ENCODE results near the gene DOCK7. TPM values are rescaled to one million over a fixed set of nuclear protein-coding genes. Genes with fewer than 3 reads are reported as not detected.
A peak's percentile ranks its signal among the peaks of the same experiment; 100 is the strongest.

Gene DOCK7
- total and polyA plus RNA-seq, 2 of the 13 experiments (the other 11 are each of a cell fraction or from before 2014, with no cell fraction given) = 45.7 to 67.2 TPM

DNA sequence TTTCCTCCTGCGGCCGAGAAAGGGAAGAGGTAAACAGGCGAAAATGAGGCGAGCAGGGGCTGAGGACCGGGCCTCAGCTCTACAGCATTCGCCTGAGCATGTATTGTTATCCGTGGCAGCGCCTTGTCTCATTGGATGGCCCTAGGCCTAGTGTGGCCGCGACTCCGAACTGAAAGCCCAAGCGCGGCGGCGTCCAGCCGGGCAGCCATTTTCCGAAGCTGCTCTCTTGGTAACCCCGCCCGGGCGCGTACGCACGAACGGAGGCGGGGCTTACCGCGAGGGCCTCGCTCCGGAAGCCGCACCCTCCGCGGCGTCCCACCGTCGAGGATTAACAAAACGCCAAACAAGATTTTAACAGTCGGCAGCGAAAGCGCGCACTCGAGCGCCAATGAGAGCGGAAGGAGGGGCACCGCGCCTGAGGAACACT lies 252.1 kb downstream of the DOCK7 start (continued):
- TF ChIP-seq, protein P1, sequence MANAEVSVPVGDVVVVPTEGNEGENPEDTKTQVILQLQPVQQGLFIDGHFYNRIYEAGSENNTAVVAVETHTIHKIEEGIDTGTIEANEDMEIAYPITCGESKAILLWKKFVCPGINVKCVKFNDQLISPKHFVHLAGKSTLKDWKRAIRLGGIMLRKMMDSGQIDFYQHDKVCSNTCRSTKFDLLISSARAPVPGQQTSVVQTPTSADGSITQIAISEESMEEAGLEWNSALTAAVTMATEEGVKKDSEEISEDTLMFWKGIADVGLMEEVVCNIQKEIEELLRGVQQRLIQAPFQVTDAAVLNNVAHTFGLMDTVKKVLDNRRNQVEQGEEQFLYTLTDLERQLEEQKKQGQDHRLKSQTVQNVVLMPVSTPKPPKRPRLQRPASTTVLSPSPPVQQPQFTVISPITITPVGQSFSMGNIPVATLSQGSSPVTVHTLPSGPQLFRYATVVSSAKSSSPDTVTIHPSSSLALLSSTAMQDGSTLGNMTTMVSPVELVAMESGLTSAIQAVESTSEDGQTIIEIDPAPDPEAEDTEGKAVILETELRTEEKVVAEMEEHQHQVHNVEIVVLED (CRISPR knock-in tag; IDR thresholded peaks at IDR 0.05; ENCODE audit: borderline replicate concordance) = peak; percentile 85
- TF ChIP-seq HOXA3 (CRISPR knock-in tag; IDR thresholded peaks at IDR 0.05) = peak; percentile 78
- no peak for TF ChIP-seq SAFB2 (CRISPR knock-in tag; IDR thresholded peaks at IDR 0.05; ENCODE audit: borderline replicate concordance, low read depth)
- no peak for TF ChIP-seq ZNF30 (CRISPR knock-in tag; IDR thresholded peaks at IDR 0.05)
- no peak for TF ChIP-seq HIVEP1 (CRISPR knock-in tag; IDR thresholded peaks at IDR 0.05)
- peak; percentile 73 for TF ChIP-seq ZNF331 (CRISPR knock-in tag; IDR thresholded peaks at IDR 0.05)
- TF ChIP-seq SIN3A (IDR thresholded peaks at IDR 0.05; ENCODE audit: borderline replicate concordance, low read depth, low read length) = no peak
- TF ChIP-seq ZNF24 (IDR thresholded peaks at IDR 0.05) = no peak
- 0 out of 2 replicates have a peak, but pooled peaks have one; percentile 29 for TF ChIP-seq ZBTB7B (CRISPR knock-in tag; IDR thresholded peaks at IDR 0.05)
- no peak for TF ChIP-seq ZNF292 (CRISPR knock-in tag; IDR thresholded peaks at IDR 0.05; ENCODE audit: borderline replicate concordance, low read depth)
- 0 out of 2 replicates have a peak, but pooled peaks have one; percentile 50 for TF ChIP-seq ARNT2 (CRISPR knock-in tag; IDR thresholded peaks at IDR 0.05; ENCODE audit: low read depth)
- no peak for TF ChIP-seq GATA4 (IDR thresholded peaks at IDR 0.05; ENCODE audit: borderline replicate concordance, low read depth)
- TF ChIP-seq IRX3 (CRISPR knock-in tag; IDR thresholded peaks at IDR 0.05; ENCODE audit: borderline replicate concordance, low read depth) = no peak
- no peak; the same call in 1 of the 2 replicates for TF ChIP-seq KDM2A (CRISPR knock-in tag; IDR thresholded peaks at IDR 0.05; ENCODE audit: borderline replicate concordance, low read depth)
- no peak for TF ChIP-seq MIXL1 (CRISPR knock-in tag; IDR thresholded peaks at IDR 0.05)
- TF ChIP-seq ZNF431 (CRISPR knock-in tag; IDR thresholded peaks at IDR 0.05; ENCODE audit: borderline replicate concordance, low read depth) = 0 out of 2 replicates have a peak, but pooled peaks have one; percentile 3
- no peak for TF ChIP-seq NFE2 (CRISPR knock-in tag; IDR thresholded peaks at IDR 0.05)
- TF ChIP-seq BORCS8-MEF2B (CRISPR knock-in tag; IDR thresholded peaks at IDR 0.05) = no peak; the same call in 1 of the 2 replicates
- TF ChIP-seq JDP2 (CRISPR knock-in tag; IDR thresholded peaks at IDR 0.05; ENCODE audit: borderline replicate concordance) = no peak
- no peak for TF ChIP-seq SP4 (CRISPR knock-in tag; IDR thresholded peaks at IDR 0.05)
- TF ChIP-seq THYN1 (CRISPR knock-in tag; IDR thresholded peaks at IDR 0.05; ENCODE audit: borderline replicate concordance, low read depth) = no peak
- peak; percentile 67; the same call in 1 of the 2 replicates for TF ChIP-seq MED1 (CRISPR knock-in tag; IDR thresholded peaks at IDR 0.05)
- peak; percentile 36; the same call in 1 of the 2 replicates for TF ChIP-seq RARA (CRISPR knock-in tag; IDR thresholded peaks at IDR 0.05)
- TF ChIP-seq MXD4 (CRISPR knock-in tag; IDR thresholded peaks at IDR 0.05) = no peak; the same call in none of the 2 replicates
- TF ChIP-seq, protein P2, sequence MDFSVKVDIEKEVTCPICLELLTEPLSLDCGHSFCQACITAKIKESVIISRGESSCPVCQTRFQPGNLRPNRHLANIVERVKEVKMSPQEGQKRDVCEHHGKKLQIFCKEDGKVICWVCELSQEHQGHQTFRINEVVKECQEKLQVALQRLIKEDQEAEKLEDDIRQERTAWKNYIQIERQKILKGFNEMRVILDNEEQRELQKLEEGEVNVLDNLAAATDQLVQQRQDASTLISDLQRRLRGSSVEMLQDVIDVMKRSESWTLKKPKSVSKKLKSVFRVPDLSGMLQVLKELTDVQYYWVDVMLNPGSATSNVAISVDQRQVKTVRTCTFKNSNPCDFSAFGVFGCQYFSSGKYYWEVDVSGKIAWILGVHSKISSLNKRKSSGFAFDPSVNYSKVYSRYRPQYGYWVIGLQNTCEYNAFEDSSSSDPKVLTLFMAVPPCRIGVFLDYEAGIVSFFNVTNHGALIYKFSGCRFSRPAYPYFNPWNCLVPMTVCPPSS (IDR thresholded peaks at IDR 0.05) = no peak
- no peak for TF ChIP-seq ZSCAN9 (CRISPR knock-in tag; IDR thresholded peaks at IDR 0.05; ENCODE audit: borderline replicate concordance)
- no peak for TF ChIP-seq ADNP (CRISPR knock-in tag; IDR thresholded peaks at IDR 0.05)
- peak; percentile 75 for TF ChIP-seq THAP11 (CRISPR knock-in tag; IDR thresholded peaks at IDR 0.05)
- TF ChIP-seq CCDC6 (CRISPR knock-in tag; IDR thresholded peaks at IDR 0.05) = no peak
- TF ChIP-seq, protein P3, sequence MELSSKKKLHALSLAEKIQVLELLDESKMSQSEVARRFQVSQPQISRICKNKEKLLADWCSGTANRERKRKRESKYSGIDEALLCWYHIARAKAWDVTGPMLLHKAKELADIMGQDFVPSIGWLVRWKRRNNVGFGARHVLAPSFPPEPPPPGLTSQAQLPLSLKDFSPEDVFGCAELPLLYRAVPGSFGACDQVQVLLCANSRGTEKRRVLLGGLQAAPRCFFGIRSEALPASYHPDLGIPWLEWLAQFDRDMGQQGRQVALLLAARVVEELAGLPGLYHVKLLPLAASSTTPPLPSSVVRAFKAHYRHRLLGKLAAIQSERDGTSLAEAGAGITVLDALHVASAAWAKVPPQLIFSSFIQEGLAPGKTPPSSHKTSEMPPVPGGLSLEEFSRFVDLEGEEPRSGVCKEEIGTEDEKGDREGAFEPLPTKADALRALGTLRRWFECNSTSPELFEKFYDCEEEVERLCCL (CRISPR knock-in tag; IDR thresholded peaks at IDR 0.05; ENCODE audit: borderline replicate concordance) = peak; percentile 81; the same call in 1 of the 2 replicates

All from HepG2 (cell line).